CD4-positive, alpha-beta T cell treated with Interleukin-12 subunit alpha and Interleukin-12 subunit beta, for 1 hour (primary cell): ENCODE measurements around the gene NAA40.

Experiments
- DNase-seq: peaks from one replicate; pipeline ENCODE4 v3.0.0-alpha.2; 2020

NAA40 gene

DNA sequence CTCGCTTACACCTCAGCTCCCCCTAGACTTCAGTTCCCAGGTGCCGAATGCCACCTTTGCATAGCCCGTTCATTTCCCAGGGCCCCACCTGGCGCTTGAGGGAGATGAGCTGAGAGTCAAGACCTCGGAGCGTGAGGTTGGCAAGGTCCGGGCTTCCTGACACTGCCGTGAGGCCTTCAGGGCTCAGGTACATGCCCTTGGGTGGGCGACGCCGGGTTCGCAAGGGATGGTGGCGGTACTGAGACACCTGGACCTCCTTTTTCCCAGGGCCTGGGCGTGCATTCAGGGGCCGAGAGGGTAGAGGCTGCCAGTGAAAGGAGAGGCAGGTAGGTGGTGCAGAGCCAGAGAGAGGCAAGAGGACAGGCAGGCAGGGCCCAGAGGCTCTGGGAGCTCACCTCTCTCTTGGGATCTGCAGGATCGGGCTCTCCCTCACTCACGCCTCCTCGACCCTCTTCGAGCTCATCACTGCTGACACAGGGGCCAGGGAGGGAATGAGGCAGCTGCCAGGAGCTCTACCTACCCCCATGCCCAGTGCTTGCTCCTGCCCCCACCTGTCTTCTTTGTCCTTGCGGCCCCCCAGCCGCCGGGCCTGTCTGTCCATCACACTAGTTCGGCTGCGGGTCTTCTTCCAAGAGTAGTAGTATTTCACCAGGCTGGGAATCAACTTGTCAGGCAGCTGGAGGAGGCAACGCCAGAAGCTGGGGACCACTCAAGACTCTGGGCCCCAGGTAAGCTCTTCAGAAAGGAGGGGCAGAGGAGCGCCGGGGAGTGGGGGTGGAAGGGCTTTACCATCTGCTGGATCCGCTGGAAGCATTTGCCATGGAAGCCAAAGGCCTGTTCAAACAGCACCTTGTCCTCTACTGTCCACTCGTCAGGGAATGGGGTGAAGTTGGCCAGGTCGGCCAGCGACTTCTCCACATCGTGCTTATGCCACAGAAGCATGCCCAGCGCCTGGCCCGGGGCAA lies 24.7 kb upstream of the NAA40 start:
- DNase-seq = no peak

DNA sequence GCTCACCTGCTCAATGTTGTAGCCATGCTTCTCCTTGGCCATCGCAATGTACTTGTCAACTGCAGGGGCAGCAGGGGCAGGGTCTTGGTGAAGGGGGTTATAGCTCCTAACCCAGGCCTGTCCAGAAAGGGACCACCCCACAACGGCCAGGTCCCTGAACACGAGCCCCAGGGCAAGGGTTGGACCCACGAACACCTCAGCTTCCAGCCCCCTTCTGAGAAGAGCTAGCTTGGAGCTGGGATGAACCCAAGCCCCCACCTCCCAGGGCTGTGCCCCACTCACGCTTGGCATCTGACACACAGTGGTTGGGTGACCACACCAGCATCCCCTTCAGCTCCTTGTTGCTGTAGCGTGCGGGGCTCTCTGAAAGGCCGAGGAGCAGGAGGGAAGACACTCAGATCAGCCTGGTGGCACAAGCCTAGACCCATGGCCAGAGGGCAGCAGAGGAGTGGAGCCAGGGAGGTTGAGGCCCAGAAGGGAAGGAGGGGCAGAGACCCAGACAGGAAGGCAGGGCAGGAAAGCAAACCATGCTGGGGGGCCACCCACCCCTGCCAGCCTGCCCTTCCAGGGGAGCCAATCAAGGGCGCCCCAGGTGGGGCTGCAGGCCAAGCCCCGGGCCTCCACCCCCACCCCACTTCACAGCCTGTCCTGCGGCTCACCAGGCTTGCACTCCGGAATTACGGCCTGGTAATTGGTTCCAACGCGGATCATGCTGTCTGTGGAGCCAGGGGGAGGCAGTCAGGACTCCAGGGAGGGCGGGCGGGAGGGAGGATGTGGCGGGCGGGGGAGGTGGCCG lies 23.7 kb upstream of the NAA40 start:
- DNase-seq = no peak

DNA sequence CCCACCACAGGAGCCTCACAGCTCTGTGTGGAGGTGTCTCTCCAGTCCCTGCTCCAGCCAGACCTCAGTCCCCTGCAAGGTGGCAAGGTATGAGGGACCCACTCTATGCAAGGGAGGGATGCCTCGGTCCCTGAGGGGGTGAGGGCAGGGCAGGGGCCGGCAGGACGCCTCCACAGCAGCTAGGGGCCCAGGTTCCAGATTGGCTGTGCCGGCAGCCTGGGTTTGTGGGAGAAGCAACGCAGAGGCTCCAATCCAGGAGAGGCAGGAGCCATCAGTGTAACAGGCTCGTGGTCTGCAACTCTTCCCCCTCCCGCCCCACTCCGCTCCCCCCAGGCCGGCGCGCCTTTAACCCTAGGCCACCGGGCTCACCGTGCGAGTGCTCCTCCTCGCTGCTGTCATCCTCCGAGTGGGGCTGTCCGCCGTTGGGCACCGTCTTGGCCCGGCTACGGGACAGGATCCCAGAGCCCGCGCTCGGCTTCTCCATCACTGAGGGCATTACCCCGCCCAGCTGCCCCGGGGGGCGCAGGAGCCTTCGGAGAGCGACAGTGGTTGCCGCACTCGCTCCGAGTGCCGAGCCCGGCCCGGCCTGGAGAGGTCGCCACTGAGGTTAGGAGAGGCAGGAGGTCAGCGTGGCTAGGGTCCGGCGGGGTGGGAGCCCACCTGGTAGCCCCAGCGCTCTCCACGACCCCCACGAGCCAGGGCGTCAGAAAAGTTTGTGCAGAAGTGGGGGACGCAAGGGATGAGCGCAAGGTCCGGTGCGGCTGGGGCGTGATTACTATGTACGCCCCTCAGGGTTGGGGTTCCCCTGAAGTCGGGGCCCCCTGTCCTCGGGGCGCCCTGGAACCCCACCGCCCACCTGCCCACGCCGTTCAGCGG lies 22.6 kb upstream of the NAA40 start:
- peak; percentile 17 for DNase-seq

DNA sequence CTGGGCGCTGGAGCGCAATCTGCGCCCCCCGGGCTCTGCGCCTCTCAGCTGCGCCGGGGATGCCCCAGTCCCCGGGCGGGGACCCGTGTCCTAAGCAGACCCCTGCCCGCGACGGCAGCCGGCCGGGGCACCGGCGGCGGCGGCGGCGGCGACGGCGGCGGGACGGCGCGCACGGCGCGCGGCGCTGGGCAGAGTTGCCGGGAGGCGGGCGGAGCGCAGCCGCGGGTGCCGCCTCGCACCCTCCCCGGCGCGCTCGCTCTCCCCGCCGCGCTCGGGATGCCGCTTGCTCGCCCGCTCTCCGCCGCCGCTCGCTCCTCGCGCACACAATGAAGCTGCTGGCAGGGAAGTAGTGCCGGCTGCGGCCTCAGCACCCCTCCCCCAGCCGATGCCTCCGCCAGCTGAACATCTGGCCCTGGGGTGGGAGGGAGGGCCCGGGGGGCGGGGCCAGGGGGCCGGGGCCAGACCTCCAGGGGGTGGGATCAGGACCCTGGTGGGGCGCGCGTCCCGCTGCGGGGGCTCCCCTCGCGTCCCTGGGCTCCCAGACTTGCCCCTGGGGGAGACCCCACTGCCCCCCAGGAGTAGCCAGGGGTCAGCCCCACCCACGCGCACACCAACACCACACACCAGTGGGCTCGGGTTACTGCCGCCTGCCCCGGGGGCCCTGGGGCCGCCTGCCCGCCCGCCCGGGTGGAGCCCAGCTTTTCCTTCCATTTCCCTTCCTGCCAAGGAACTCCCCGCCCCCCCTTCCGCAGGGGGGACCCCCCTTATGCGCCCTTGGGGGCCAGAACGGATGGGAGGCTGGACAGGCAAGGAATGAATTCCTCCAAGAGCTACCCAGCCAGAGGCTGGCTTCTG lies 21.7 kb upstream of the NAA40 start, which contains the start of gene RCOR2:
Gene RCOR2, minus strand, starts transcription at position 328 of the 855 bp plus-strand sequence. CDS start 708 bp downstream, outside the sequence.
- peak; percentile 74 for DNase-seq

DNA sequence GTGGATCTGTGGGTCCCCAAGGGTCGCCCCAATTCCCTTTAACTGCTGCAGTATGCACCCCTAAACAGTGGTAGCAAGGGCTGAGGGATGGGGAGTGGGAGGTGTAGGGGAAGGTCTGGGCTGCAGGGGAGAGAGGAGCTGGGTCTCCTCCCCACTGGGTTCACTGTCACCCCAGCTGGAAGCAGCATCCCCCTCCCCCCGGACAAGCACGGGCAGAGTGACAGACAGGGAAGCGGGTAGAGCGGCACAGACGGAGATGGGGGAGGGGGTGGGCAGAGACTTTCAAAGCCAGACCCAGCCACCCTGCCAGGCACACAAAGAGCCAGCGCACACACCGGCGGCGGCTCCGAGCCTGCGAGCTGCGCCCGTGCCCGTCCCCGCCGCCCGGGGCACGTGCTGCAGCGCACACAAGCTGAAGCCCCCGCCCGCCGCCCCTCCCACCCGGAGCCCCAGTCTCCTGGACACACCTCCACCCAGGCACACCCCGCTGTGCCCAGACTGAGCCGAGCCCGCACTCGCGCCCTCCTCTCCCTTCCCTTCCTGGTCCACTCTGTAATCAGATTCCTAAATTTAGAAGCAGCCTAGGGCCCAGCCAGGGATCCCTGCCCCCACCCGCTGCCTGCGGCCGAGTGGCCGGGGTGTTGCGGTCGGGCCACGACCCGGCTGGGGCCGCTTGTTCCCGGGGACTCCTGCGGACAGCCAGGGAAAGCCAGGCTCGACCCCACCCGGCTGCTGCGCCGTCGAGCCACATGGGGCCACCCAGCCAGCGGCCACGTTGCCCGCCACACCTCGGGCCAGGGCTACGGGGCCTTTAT lies 20.9 kb upstream of the NAA40 start:
- peak; percentile 40 for DNase-seq

DNA sequence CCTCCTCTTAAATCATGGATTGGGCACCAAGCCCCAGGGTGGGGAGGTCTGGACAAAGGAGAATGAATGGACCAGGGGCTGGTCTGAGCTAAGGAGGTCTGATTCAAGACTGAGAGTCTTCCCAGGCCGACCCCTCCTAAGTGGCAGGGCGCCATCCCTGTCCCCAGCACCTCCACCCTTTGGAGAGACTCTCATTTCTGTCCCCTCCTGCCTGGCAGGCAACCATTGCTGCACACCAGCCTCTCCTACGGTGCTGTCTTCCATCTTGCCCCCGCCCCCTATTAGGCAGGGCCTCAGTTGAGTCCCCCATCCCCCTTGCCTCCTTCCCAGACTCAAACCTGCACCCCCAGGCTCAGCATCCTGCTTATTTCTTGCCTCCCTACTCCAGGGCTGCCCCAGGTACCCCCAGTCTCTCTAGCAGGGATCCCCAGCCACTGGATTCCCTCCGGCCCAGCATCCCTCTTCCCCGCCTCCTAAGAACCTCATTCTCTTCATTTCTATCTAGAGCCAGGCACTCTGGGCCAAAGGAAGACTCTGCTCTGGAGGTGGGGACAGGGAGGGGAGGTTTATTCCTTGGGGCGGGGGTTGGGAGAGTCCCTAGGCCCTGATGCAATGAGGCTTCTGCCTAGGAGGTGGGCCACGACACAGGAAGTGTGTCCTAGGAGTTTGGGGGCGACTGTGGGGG lies 20.2 kb upstream of the NAA40 start:
- DNase-seq = no peak

DNA sequence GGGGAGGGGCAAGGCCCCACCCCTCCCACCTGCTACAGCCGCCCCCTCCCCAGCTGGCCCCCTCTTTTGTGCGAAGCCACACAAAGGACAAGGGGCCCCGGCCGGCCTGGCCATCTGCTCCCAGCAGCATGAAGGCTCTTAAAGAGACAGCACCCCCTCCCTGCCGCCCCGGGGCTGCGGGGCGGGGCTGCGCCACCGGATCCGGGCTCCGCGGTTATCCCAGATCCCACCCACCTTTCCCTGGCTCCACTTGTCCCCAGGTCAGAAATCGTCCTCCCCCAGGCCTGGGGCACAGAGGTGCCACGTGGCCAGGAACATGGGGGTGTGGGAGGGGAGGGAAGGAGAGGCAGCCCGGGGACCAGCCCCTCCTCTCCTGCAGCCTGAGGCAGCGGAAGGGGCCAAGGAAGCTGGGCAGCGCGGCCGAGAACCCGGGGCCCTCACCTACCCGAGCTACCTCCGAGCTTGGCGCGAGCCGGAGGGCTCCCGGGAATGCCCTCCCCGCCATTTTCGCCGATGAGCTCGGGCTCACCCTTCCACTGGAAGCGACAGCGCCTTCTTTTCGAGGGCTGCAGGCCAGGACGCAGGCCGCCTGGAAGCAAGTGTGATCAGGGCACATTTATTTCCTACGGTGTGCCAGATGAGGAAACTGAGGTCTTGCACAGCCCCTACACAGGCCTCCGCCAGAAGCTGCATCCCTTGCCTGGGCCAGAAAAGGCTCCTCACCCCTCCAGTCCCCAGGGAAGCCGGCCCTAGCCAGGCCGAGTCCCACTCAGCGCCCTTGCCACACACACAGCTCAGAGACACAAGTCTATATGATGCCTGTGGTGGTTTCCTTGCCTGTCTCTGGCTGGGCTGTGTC lies 19.3 kb upstream of the NAA40 start:
- DNase-seq = no peak

DNA sequence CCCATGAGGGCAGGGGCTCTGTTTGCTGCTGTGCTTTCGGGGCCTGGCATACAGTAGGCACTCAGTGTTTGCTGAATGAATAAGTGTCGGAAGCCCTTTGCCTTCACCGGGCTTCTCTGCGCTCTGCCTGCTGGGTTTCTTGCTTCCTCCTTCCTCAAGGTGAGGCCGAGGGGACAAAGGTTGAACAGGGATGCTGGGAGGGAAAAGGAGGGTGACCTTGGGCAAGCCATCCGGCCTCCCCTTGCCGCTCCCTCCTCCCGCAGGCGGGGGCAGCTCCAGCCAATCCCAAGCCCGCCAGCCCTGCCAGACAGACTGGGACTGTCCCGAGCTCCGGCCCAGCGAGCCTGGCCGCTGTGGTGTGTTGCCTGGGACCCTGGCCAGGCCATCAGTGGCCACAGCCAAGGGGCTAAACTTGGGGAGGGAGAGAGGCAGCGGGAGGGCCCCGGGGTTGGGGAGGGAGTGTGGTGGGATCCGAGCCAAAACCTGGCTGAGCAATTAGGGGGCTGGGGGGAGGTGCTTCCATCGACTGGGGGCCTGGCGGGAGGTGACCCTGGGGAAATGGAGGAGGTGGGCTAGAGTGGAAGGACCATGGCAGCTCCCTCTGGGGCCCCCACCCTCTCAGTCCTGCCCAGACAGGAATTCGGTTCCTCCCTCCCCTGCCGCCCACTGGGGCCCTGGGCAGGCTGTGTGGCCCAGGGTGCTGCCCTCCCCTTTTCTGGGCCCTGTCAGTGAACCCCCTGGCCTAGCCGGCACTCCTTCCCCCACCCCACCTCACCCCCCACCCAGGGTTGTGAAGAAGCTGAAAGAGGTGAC lies 18.5 kb upstream of the NAA40 start:
- no peak for DNase-seq

DNA sequence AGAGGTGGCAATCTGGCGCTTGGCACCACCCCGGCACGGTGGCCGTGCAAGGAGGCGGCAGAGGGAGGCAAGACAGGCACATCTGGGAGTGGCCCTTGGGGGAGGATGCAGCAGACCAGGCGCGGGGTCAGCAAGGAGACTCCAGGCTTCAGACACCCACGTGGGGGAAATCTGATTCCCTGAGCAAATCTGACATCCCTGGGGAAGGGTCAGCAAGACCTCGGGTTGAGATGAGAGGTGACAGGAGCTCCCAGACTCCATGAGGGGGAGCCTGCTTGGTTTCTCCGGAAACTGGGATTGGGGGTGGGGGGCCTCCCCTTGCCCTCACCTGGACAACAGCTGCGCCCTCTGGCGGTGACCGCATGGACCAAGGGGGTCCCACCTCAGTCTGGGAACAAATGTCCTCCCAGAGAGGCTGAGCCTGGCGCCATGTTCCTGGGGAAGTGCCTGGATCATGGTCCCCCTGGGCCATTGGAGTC lies 17.8 kb upstream of the NAA40 start:
- DNase-seq = peak; percentile 34

DNA sequence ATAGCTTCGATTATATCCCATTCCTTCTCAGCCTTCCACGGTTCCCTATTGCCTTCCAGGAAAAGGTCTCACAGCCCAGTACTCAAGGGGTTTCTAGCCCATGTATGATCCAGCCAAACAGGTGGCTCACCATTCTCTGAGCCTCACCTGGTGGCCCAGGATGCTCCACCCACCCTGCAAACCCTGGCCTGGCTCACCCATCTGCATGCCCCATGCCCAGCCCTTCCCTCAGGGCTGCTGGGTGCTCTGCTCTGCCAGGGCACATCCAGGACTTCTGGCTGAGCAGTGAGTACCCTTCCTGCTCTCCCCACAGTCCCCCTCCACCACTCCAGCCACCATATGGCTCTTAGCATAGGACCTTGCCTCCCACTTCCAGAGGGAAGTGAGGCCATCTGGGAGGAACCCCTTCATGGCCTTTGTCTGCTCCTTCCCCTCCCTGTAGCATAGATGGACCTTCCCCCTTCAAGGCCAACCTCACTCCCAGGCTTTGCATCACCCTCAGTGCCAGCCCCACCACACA lies 16.1 kb upstream of the NAA40 start:
- DNase-seq = no peak

DNA sequence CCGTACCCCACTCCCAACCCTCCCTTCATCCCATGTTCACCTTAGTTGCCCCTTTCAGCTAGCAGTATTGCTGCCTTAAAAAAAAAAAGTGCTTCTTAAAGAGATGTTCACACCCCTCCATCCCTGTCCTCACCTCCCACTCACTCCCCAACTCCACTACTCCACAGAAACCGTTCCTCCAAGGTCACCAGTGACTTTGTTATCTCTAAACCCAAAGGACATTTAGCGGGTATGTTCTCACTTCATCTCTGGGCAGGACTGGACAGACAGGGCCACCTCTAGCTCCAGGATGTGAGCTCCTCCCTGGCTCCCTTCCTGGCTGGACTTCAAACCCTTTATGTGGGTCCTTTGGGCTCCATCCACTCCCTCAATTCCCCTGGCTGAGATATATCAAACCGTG lies 15.5 kb upstream of the NAA40 start:
- DNase-seq = no peak

DNA sequence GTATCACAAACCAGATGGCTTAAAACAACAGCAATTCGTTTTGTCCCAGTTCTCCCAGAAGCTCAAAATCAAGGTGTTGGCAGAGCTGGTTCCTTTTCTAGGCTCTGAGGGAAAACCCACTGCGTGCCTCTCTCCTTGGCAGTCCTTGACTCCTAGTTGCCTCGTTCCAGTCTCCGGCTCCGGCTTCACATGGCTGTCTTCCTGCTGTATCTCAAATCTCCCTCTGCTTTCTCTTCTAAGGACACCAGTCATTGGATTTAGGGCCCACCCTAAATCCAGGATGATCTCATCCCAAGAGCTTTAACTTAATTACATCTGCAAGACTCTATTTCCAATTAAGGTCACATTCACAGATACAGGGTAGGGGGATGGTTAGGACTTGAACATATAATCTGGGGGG lies 9.2 kb upstream of the NAA40 start:
- DNase-seq = no peak

DNA sequence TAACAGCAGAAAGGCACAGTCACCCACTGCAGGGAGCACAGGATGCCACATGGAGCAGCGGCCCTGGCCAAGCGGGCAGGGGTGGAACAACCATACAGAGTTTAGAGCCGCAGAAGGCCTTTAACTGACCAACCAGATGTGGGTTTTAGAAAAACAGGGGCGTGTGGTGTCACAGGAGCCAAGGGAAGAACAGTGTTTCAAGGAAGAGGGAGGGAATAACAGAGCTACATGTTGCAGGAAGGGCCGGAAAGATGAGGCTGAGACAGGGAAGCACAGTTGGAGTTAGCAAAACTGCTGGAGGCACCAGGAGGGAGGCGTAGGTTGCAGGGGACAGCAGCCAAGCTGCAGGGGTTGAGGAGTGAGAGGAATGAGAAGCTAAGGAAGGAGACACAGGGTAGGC lies 7.8 kb upstream of the NAA40 start:
- no peak for DNase-seq

DNA sequence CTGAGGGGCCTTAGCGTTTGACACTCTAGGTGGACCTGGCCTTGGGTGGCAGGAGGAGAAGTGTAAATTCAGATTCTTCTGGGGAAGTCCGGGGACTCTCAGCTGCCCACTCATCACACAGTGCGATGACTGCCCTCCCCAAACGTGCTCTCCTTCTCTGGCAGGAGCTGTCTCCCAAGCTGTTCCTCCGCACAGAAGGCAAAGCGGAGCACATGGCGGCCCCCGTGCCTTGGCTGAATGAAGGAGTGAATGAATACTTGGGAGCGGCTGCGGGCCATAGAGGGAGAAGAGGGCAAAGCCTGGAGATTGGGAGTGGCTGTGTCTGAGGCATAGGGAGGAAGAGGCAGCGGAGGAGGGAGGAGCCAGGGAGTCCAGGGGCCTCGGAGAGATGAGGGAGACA lies 6.9 kb upstream of the NAA40 start:
- no peak for DNase-seq

DNA sequence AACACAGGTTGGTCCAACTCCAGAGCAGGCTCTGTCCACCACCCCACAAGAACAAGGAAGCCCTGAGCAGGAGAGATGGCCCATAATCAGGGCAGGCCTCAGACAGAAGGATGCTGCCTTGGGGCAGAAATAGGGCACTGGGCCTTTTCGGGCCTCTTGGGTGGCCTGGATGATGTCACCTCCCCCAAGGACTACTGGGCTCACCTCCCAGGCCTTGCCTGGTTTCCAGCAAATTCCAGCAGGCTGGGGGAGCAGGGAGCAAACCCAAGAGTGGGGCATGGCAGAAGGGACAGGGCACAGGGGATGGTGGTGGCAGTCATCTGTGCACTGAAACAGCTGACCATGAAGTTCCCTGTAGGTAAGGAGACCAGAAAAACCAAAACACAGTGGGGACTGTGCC lies 5.3 kb upstream of the NAA40 start:
- DNase-seq = no peak

DNA sequence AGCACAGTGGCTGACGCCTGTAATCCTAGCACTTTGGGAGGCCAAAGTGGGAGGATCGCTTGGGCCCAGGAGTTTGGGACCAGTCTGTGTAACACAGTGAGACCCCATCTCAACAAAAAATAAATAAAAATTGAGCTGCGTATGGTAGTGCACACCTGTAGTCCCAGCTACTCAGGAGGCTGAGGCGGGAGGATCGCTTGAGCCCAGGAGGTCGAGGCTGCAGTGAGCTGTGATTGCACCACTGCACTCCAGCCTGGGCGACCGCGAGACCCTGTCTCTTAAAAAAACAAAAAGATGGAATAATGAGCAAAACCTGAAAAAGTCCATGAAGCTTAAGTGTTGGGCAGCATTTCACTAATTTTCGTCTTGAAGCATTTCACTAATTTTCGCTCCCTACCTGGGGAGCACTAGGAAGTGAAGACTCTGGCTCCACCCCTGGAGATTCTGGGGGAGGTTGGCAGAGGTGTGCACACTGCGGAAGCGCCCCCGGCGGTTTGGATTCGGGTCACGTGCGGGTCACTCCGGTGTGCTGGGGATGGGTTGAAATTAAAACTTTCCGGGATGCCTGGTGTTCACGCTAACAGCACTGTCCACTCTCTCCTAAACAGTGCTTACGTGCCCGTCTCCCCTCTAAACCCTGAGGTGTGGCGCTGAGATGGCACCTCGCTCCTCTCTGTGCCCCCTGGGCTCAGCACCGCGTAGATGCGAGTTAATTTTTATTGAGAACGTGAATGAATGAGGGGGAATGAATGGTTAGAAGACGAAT lies 906 bp upstream of the NAA40 start:
- DNase-seq = peak; percentile 29

DNA sequence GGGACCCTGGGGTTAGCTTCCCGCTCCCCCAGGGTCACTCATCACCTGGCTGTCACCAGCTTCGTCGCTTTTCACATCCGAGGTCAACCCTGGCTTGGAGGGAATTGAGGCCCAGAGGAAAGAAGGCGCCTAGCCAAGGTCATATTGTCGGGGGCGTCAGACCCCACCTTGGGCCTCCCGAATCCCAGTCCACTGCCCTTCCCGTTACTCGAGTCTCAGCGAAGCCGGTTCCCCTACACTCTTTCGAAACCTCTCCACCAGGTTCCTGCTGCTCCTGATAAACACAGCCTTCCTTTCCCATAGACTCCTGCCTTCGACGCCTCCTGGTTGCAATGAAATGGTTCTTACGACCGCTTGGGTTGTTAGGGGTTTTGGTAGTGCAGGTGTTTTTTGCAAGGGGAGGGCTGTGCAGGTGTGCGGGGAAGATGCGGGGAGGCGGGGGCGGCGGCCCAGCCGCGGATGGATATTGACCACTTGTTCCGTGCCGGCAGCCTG lies 642 bp downstream of the NAA40 start:
- no peak for DNase-seq
